Body of pancreas (tissue), 4 donors: ENCODE results near the gene ALPG. TPM values are rescaled to one million over a fixed set of nuclear protein-coding genes. Genes with fewer than 3 reads are reported as not detected.
"Not testable (repeated sequence)": the region's sequence is repeated elsewhere in the genome, so short reads cannot be mapped to it uniquely, and the experiment has no call there.

Experiments
- ATAC-seq: fragments of 150-250 bp; one replicate; pipeline ENCODE4 v1.9.1; 2016
- DNase-seq, 4 donors: peaks; one replicate each; pipeline ENCODE4 v3.0.0-alpha.2; 2019
- H3K27ac ChIP-seq, 4 donors: fragments of 200-600 bp; sonication (generic); 1 replicate in 3 of 4; 2 replicates in 1 of 4; pipeline versions ENCODE4 v1.5.1 to v1.6.1; 2016 to 2019; ENCODE audit warnings: mild to moderate bottlenecking in 1 of 4, mixed read lengths in 1 of 4, moderate library complexity in 1 of 4
- H3K27me3 ChIP-seq, 2 donors: fragments of 200-600 bp; sonication (generic); one replicate each; pipeline ENCODE4 v1.6.0; 2016; ENCODE audit warnings: mild to moderate bottlenecking in 1 of 2
- H3K36me3 ChIP-seq, 2 donors: fragments of 200-600 bp; sonication (generic); replicated peaks in 1 of 2; 2 replicates each; pipeline ENCODE4 v1.5.1; 2016; ENCODE audit warnings: low read depth in 2 of 2; ENCODE audit not compliant: insufficient read depth in 1 of 2
- H3K4me1 ChIP-seq: fragments of 200-600 bp; sonication (generic); one replicate; pipeline ENCODE4 v1.6.0; 2016
- H3K4me3 ChIP-seq, 2 donors: fragments of 200-600 bp; sonication (generic); 1 replicate in 1 of 2; 2 replicates in 1 of 2; pipeline ENCODE4 v1.5.1; 2016 to 2019
- H3K9me3 ChIP-seq, 3 donors: fragments of 200-600 bp; sonication (generic); 1 replicate in 2 of 3; 2 replicates in 1 of 3; pipeline ENCODE4 v1.5.1; 2016
- CTCF ChIP-seq, 7 experiments: fragments of 450-650 bp in 4 of 7; fragments of 200-600 bp in 3 of 7; sonication (generic) in 3 of 7; IDR thresholded peaks; one replicate each; pipeline ENCODE4 v1.5.1; 2016 to 2019; ENCODE audit warnings: antibody characterized with exemption in 7 of 7
- POLR2A ChIP-seq, 3 donors: fragments of 450-650 bp; IDR thresholded peaks; one replicate each; pipeline ENCODE4 v1.6.1; 2016; ENCODE audit warnings: antibody characterized with exemption in 3 of 3, mild to moderate bottlenecking in 2 of 3
- WGBS, 2 donors: methylation state at CpG; one replicate each; pipeline ENCODE4 v1.1.5; 2017; 5-methylcytosine and 5-hydroxymethylcytosine counted together
- intact Hi-C: fragments of 100-400 bp; cut with DNase I; formaldehyde crosslinking; loops from one replicate; pipeline ENCODE4 v1.15.1; 2023
- total RNA-seq, 2 donors: library from RNA; depleted of rRNA; stranded (reverse); fragments of >200 nt; gene quantifications; one replicate each; pipeline ENCODE4 v1.1.0, GENCODE V29; 2016

The ALPG gene
- total RNA-seq, 2 donors from 2014 or later: not detected

GRCh38 chr2:232443669-232444408 is 37.2 kb downstream of the ALPG start:
- intact Hi-C loops: loop anchor here (10.0 kb wide), 1 partner anchor 539 kb away; no protein-coding TSS in a partner anchor
- WGBS, 2 donors: 49 to 51% methylated on average over 6 to 10 of the region's 21 CpGs
- H3K27ac ChIP-seq, ATAC-seq, H3K36me3 ChIP-seq, H3K27me3 ChIP-seq, DNase-seq, H3K9me3 ChIP-seq, H3K4me3 ChIP-seq: not testable (repeated sequence)
- H3K4me1 ChIP-seq: peaks cover 13% of the 10 kb centered on the region

DNA sequence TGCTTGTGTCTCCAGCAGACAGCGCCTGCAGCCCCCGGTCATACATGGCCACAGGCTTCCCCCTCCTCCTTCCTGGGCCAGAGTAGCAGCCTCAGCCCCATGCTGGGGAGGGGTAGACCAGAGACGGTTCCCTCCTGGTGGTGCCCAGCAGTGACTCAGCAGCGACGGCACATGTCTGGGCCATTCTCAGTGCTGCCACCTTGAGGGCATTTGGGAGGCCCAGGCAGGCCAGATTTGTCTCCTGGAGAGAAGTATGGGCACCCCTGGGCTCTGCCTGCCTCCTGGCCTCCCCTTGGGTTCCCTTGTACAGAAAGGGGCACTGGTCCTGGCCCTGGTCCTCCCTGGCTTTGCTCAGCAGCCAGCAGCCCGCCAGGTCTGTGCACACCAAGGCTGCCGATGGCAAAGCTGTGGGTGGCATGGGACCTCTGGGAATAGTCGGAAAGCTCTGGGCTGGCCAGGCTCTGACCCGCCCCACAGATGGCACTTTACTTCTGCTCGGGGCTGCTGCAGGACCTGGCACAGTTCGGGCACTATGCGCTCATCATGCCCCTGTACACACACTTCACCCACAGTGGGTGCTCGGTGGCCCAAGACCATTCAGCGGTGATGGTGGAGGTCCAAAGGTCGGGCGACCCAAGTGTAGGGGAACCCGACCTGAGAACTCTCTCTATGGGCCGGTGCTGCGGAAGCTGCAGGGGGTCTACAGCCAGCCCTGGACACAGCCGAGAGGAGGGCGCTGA is 37.9 kb downstream of the ALPG start:
- no peaks in the 10 kb centered on the region for H3K36me3 ChIP-seq
- no peaks in the 10 kb centered on the region for H3K27me3 ChIP-seq
- DNase-seq (peak; percentile 56 to 62 (median 60)), ATAC-seq (no peak)
- TF ChIP-seq POLR2A (IDR thresholded peaks at IDR 0.05) (no peak), CTCF (IDR thresholded peaks at IDR 0.05) (peak; percentile 22 to 48 (median 43))
- WGBS, 2 donors: 62 to 72% methylated on average over 4 to 21 of the region's 21 CpGs
- no peak overlapping the region for H3K4me3 ChIP-seq
- H3K9me3 ChIP-seq: no peaks in the 10 kb centered on the region
- intact Hi-C loops: loop anchor here (5.0 to 10.0 kb wide), 2 partner anchors 78 to 540 kb away; partner anchors contain the start of gene PRSS56
- no peak overlapping the region for H3K27ac ChIP-seq
- peaks cover 13% of the 10 kb centered on the region for H3K4me1 ChIP-seq

DNA sequence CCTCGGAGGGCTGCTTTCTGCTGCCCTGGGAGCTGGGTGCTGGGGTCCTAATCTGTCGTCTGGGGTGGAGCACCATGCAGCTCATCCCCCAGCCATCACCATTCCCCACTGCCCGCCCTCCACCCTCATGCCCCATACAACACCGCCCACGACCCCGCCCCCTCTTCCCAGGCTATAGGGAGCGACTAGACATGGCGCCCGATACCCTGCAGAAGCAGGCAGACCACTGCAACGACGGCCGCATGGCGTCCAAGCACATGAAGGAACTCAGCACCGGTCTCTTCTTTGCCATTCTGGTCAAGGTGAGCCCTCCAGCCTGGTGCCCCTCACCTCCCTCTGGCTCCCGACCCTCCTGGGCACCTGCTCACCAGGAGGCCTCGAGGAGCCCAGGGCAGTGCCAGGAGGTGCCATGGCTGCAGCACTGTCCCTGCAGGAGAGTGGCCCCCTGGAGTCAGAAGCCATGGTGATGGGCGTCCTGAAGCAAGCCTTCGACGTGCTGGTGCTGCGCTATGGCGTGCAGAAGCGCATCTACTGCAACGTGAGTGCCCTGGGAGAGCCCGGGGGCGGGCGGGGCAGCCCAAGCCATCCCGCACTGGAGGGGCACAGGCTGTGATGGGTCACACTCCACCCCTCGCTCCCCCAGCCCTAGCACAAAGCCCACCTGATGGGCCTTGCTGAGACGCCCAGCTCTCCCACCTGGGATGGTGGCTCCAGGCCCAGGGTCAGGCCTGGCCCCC is 38.7 kb downstream of the ALPG start:
- H3K4me3 ChIP-seq, H3K36me3 ChIP-seq, H3K9me3 ChIP-seq, H3K27me3 ChIP-seq, DNase-seq, H3K27ac ChIP-seq, ATAC-seq, H3K4me1 ChIP-seq: not testable (repeated sequence)
- WGBS, 2 donors: 64 to 74% methylated on average over 8 to 16 of the region's 29 CpGs
- intact Hi-C loops: loop anchor here (5.0 to 10.0 kb wide), 2 partner anchors 77 to 541 kb away; partner anchors contain the start of gene PRSS56

DNA sequence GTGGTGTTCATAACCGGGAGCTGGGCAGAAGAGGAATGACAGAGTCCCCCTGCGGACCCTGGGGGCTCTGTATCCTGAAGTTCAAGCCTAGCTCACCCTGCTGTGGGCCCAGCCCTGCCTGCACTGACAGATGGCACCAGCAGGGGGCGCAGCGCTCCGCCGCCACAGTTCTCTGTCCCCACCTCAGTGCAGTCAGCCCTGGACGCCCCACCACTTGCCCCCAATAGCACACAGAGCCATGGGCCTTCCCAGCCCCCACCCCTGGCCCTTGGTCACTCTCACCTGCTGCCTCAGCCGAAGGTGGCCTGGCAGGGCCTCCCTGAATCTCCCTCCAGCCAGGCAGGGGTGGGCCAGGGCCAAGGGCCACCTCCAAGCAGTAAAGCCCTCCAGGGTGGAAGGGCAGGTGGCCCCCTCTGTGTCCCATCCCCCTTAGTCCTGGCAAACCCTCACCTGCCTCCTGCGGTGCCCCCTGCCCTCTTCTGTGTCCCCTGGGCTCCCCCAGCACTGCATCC is 39.7 kb downstream of the ALPG start:
- not testable (repeated sequence) for H3K27ac ChIP-seq, DNase-seq, H3K27me3 ChIP-seq, ATAC-seq, H3K4me3 ChIP-seq, H3K9me3 ChIP-seq, H3K4me1 ChIP-seq, H3K36me3 ChIP-seq
- WGBS, 2 donors: 32 to 50% methylated on average over 2 to 3 of the region's 9 CpGs
- peak in 3 of 7 experiments; percentile 7 to 46 (median 34) for TF ChIP-seq CTCF (IDR thresholded peaks at IDR 0.05)
- intact Hi-C loops: loop anchor here (5.0 to 10.0 kb wide), 2 partner anchors 76 to 542 kb away; partner anchors contain the start of gene PRSS56

- H3K4me3 ChIP-seq: no peak overlapping the region
- H3K36me3 ChIP-seq: no peaks in the 10 kb centered on the region
- no peak for ATAC-seq
- TF ChIP-seq POLR2A (IDR thresholded peaks at IDR 0.05) (no peak), CTCF (IDR thresholded peaks at IDR 0.05) (no peak)
- no peak overlapping the region for H3K27ac ChIP-seq
- peaks cover 4% of the 10 kb centered on the region for H3K4me1 ChIP-seq
- no peak for DNase-seq
- no peaks in the 10 kb centered on the region for H3K9me3 ChIP-seq
- intact Hi-C loops: loop anchor here (5.0 to 10.0 kb wide), 2 partner anchors 75 to 542 kb away; partner anchors contain the start of gene PRSS56
- H3K27me3 ChIP-seq: no peaks in the 10 kb centered on the region
- 65 to 73% methylated on average over 4 to 9 of the region's 9 CpGs for WGBS, 2 donors
These were observed 40.5 kb downstream of the ALPG start for GRCh38 chr2:232447091-232447620.
